HG03342 (cell line): ENCODE measurements around the gene ASIC4.

ENCODE experiments used
- ATAC-seq: cut with Tn5 transposase; IDR thresholded peaks from one replicate; pipeline ENCODE4 v1.9.1; 2021; ENCODE audit warnings: mild to moderate bottlenecking, moderate library complexity; ENCODE audit not compliant: unreplicated experiment

Gene ASIC4

GRCh38 chr2:219514196-219514761 lies at the start of gene ASIC4:
Gene ASIC4, plus strand, starts transcription at chr2:219514482. Its CDS starts 243 bp downstream, at chr2:219514725.
- no peak for ATAC-seq

GRCh38 chr2:219465659-219466561 lies 48.4 kb upstream of the ASIC4 start:
- no peak for ATAC-seq

- no peak for ATAC-seq
Observed at GRCh38 chr2:219466816-219467735, 47.2 kb upstream of the ASIC4 start.

- no peak for ATAC-seq
Observed at GRCh38 chr2:219467736-219468075, 46.6 kb upstream of the ASIC4 start.

GRCh38 chr2:219468410-219469185 lies 45.7 kb upstream of the ASIC4 start:
- no peak for ATAC-seq

GRCh38 chr2:219469186-219469724 lies 45.0 kb upstream of the ASIC4 start:
- no peak for ATAC-seq

GRCh38 chr2:219470429-219470828 lies 43.9 kb upstream of the ASIC4 start:
- ATAC-seq: no peak

- ATAC-seq: no peak
Observed at GRCh38 chr2:219471476-219472371, 42.6 kb upstream of the ASIC4 start.

- ATAC-seq: no peak
Observed at GRCh38 chr2:219472629-219473187, 41.6 kb upstream of the ASIC4 start.

GRCh38 chr2:219473511-219473910 lies 40.8 kb upstream of the ASIC4 start:
- no peak for ATAC-seq

GRCh38 chr2:219474285-219475060 lies 39.8 kb upstream of the ASIC4 start:
- no peak for ATAC-seq

- ATAC-seq: no peak
Observed at GRCh38 chr2:219475278-219475677, 39.0 kb upstream of the ASIC4 start.

GRCh38 chr2:219475697-219476651 lies 38.3 kb upstream of the ASIC4 start:
- peak; percentile 63 for ATAC-seq

- no peak for ATAC-seq
Observed at GRCh38 chr2:219476652-219477151, 37.6 kb upstream of the ASIC4 start.

GRCh38 chr2:219477179-219477578 lies 37.1 kb upstream of the ASIC4 start:
- no peak for ATAC-seq

GRCh38 chr2:219477815-219478214 lies 36.5 kb upstream of the ASIC4 start:
- ATAC-seq: no peak

GRCh38 chr2:219478916-219479315 lies 35.4 kb upstream of the ASIC4 start:
- no peak for ATAC-seq
